Stimulated activated CD4-positive, alpha-beta T cell treated with anti-CD3 and anti-CD28 coated beads, TNF-alpha, amount 100 ng/mL, for 48 hours (primary cell): ENCODE measurements around the gene DIPK1B.

Experiments
- DNase-seq, 3 donors: peaks; one replicate each; pipeline ENCODE4 v3.0.0-alpha.2; 2020; ENCODE audit warnings: low read depth in 3 of 3

The DIPK1B gene

DNA sequence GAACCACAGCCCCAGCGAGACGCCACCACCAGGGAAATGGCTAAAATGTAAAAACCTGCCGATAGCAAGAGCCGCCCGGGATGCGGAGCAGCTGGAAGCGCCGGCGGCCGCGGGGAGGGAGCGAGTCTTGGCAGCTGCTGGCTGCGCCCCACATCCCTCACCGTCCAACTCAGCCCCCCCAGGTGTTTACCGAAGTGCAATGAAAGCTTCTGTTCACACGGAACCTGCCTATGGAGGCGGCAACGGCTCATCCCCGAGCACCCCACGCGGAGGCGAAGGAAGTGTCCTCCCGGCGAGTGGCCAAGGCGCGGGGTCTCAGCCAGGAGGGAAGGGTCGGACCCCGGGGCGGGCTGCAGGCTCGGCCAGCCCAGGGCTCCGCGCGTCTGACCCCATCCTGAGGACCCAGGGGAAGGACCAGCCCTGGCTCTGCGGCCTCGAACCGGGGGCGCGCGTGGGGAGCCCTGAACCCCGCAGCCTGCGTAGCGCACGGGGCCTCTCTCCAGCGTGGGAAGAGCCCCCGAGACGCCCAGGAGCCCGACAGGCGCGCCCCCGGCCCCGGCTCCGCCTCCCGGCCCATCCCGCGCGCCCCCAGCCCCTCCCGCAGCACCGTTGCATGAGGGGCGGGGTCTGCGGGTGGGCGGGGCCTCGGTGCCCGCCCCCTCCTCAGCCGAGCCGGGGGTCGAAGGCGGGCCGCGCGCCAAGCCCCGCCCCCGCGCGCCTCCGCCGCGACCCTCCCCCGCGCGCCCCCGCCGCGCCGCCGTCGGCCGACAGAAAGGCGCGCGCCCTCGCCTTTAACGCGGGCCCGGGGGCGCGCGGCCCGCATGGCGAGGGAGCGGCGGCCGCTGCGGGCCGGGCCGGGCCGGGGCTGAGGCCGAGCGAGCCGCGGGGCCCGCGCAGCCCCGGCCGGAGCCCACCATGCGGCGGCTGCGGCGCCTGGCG is at the start of gene DIPK1B:
DIPK1B (plus strand) TSS at position 822 of the 939 bp plus-strand sequence; CDS start at position 916, 94 bp downstream.
- DNase-seq: no peak

DNA sequence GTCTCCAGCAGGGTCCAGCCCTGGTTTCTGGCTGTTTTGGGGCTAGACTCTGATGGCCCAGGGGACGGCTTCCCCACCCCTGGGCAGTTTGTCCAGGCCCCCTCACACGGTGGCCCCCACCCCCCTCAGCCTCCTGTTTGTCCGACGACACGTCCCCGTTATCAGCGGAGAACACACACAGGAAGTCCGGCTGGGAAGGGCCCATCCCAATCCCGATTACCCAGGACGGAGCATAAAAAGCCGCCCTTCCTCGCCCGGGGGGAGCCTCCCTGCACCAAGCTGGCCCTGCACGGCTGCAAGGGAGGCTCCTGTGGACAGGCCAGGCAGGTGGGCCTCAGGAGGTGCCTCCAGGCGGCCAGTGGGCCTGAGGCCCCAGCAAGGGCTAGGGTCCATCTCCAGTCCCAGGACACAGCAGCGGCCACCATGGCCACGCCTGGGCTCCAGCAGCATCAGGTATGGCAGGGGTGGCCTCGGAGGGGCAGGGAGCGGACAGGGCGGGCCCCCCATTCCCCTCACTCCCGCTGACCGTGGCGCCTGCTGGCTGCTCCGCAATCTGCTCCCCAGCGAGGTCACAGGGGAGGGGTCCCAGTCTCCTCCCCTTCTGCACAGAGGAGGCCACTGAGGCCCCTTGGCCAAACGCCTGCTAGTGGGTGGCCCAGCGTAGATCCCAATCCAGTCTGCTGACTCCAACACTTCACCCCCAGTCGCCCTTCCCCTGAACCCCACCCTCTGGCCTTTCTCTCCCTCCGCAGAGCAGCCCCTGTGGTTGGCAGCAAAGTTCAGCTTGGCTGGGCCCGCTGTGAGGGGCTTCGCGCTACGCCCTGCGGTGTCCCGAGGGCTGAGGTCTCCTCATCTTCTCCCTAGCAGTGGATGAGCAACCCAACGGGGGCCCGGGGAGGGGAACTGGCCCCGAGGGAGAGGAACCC is 49.5 kb upstream of the DIPK1B start, which contains the start of gene EGFL7:
EGFL7 (plus strand) TSS at position 261 of the 926 bp plus-strand sequence. CDS start 5,367 bp downstream, outside the sequence.
- DNase-seq: no peak

DNA sequence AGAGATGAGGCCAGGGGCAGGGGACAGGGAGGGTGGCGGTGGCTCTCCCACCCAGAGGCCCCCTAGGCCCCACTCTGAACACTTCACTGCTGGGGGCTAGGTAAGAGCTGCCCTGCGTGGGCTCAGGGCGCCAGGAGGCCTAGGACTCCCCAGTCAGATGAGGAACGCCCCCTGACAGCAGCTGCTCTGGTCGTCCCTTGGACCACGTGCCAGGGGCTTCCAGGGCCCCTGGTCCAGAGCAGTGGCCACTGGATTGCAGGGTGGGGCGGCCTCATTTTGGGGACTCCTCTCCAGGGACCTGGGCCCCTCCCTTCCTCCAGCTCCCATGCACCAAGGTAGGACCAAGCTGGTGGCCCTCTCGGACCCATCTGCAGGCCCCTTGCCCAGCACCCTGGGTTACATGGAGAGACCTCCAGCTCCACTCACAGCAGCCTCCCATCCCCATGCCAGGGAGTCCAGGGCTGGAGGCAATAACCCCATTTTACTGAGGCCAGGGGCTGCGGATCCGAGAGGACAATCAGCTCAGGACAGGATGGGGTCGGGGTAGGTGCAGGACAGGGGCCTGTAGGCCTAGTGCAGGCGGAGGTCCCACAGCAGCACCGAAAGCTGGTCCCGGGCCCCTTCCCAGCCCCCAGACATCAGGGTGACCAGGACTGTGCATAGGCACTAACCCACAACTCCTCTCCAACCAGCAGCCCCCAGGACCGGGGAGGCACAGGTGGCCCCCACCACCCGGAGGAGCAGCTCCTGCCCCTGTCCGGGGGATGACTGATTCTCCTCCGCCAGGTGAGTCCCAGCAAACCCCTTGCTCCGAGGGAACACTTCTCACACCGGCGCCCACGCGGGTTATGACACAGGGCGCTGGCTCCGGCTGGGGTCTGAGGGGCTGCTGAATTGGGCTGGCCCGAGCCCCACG is 48.1 kb upstream of the DIPK1B start:
- DNase-seq: no peak

DNA sequence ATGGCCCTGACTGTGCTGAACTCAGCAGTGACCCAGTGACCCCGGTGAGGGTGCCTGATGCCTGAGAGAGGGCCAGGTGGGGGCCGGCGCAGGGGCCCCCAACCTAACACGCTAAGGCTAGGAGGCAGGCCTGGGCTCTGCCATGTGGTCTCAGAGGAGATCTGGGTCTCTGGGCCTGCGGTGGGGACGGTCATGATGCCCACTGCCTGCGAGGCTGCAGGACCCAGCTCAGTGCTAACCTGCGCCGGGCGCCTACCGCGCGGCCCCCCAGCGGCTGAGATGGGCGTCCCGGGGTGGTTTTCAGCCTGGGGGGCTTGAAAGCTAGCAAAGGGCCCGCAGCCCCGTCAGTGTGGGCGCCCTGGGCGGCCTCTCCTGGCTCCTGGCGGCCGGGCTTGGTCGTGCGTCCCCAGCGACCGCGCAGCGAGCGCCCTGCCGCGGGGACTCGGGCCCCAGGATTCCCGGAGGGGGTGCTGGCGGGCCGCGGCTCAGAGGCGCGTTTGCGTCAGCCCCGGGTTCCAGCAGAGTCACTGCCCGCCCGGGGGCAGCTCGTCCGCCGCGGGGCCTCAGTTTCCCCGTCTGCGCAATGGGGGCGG is 47.2 kb upstream of the DIPK1B start:
- no peak for DNase-seq

DNA sequence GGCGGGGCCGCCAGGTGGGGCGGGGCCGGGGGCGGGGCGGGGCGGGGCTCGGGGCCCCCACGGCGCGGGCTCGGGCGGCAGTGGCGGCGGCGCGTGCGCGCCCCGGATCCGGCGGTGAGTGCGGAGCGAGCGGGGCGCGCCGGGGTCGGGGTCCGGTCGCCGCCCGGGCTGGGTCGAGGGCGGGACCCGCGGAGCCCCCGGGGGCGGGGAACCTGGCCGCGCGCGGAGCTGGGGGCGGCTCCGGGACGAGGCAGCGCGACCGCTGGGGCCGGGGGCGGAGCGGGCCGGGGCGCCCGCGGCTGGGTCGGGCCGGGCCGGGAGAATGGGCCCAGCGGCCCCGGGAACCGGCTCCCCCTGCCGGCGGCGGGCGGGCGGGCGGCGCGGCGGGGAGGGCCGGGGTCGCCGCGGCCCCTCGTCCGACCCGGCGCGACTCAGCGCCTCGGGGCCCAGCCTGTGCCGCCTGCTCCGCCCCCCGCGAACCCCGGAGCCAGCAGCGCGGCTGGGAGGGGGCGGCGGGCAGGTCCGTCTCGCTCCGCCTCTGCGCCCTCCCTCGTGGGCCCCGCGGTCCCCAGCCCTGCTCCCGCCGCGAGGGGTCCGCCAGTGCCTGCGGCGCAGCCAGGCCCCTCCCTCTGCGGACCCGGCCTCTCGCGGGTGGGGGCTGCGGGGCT is 46.5 kb upstream of the DIPK1B start:
- no peak for DNase-seq

DNA sequence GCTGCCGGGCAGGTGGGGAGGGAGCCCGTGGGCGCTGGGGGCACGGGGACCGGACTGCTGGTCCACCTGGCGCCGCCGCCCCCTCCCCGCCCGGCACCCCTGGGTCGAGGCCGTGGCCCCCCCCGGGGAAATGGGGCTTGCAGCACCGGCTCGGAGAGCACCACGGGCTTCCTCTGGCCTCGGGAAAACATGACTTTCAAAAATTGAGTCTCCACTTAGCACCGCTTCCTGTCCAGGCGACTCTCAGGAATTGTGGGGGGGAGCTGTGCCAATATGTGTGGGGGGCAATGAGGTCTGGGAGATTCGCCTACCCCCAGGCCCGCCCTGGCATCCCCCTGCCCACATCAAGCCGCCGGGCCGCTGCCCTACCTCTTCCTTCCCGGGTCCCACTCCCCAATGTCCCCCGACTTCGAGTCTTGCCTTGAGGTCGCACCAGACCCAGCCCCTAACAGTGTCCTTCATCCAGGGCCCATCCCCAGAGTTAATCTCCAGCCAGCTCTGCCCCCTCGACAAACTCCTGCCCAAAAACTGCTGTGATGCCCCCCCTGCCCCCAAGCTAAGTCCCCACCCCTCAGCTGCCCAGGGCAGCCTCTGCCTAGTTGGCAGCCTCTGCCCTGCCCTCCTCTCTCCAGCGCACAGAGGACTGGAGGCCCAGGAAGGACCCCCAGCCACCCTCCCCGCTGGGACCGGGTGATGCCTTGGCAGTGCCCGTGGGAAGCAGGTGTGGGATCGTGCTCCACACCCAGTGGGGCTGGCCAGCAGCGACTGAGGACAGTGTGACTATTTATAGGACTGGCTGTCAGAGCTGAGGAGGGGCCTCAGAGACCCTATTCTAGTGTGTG is 45.8 kb upstream of the DIPK1B start:
- DNase-seq: no peak

DNA sequence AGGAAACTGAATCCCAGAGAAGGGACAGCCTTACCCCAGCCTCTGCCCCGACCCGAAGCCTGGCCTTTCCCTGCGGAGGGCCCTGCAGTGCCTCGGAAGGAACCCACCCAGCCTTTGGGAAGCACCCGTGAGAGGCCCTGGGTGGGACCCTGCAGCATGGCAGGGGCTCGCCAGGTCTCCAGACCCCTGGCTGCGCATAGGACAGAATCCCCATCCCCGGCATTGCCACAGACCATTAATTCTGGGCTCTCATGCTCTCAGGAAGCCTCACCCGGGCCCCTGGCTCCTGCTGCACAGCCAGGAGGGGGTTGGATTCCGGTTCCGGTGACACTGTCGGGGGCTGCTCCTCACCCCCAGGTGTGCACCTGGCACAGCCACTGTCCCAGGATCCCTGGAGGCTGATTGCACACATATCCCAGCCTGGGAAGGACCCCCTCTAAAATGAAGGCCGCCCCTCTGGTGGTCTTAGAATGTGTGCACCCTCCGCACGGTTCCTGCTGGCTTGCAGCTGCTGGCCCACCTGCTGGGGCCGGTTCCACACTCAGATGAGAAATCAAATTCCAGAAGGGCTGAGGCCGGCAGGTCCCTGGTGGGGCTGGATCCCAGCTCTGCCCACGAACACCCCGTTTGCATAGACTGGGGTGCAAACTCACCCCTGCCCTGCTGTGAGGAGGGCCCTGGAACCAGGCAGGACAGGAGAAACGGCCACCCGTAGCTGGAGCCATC is 45.0 kb upstream of the DIPK1B start:
- no peak for DNase-seq

DNA sequence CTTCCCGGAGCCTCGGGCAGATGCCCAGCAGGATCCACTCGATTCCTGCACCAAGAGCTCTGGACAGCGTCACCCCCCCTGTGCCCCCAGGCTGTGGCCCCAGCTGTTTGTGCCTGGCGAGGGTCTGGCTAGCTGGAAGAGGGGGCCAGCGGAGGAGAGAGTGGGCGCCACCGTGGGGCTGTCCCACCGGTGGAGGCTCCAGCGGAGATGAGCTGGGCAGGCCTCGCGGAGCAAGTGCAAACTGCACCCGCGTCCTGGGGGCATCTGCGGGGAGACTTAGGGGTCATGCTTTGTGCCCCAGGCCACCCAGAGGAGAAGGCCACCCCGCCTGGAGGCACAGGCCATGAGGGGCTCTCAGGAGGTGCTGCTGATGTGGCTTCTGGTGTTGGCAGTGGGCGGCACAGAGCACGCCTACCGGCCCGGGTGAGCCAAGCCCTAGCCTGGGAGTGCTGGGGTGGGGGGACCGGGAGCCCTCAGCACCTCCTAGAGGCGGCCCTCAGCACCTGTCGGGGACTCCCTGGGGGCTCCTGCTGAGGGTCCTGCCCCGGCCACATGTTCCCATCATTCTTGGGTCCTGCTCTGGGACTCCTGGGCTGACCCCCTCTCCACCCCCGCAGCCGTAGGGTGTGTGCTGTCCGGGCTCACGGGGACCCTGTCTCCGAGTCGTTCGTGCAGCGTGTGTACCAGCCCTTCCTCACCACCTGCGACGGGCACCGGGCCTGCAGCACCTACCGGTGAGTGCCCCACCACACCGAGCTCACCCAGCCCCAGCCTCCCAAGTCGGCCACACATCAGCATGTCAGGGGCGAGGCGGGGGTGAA is 44.2 kb upstream of the DIPK1B start:
- DNase-seq: no peak

DNA sequence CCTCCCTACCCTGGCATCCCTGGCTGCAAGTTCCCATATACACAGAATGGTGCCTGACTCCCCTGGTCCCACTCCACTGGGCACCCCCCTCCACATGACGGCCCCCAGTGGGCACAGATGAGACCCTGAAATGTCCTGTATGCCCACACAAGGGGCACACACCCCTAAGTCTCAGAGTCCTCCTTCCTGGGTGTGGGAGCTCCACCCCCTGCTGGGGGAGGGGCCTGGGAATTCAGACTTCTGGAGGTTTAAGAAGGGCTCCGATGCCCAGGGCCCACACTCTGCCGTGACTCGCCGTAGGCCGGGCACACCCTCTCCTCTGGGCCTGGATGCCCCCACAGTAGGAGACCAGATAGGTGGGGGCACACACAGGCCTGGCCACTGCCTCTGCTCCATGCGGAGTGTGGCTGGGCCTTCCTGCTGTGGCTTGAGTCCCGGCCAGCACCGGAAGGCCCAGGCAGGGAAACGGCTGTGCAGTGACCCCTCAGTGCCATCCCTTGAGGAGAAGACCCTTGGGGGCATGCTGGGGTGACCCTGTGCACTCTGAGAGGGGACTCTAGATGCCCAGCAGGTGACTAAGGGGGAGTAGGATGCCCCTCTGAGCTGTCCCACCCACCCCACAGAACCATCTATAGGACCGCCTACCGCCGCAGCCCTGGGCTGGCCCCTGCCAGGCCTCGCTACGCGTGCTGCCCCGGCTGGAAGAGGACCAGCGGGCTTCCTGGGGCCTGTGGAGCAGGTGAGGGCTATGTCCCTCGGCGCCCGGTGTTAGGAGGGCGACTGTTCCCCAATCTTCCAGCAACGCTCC is 43.2 kb upstream of the DIPK1B start:
- DNase-seq: no peak

DNA sequence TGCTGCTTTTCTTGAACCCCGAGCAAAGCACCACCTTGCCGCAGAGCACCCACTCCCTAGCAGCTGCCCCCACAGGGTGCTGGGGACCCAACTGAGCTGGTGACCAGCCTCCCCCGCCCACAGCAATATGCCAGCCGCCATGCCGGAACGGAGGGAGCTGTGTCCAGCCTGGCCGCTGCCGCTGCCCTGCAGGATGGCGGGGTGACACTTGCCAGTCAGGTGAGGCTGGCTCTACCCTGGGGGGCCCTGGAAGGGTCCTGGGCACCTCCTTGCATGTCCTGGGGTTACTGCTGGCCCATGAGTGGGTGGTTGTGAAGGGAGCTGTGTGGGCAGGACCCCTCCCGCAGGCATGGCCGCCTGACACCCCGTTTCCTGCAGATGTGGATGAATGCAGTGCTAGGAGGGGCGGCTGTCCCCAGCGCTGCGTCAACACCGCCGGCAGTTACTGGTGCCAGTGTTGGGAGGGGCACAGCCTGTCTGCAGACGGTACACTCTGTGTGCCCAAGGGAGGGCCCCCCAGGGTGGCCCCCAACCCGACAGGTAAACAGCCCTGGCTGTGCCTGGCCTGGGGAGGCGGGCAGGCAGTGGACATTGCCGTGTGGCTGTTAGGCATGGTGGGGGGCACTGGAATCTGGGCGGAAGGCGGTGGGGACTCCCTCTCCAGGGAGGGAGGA is 42.4 kb upstream of the DIPK1B start:
- DNase-seq: no peak

DNA sequence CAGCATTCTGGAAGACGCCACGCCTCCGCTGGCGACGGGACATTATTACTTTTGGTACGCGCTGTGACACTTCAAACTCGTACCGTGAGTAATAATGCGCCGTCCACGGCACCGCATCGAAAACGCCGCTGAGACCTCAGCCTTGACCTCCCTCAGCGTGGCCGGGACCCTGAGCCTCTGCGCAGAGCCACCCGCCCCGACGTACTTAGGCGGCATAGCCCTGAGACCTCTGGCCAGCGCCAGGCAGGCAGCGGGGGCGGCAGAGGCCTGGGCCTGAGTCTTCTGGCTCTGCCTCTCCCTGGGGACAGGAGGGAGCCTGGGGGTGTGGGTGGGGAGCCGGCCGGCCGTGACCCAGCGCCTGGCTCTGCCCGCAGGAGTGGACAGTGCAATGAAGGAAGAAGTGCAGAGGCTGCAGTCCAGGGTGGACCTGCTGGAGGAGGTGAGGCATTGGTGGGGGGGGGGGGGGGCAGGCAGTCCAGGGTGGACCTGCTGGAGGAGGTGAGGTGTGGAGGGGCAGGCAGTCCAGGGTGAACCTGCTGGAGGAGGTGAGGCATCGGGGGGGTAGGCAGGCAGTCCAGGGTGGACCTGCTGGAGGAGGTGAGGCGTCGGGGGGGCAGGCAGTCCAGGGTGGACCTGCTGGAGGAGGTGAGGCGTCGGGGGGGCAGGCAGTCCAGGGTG is 41.7 kb upstream of the DIPK1B start:
- DNase-seq: no peak

DNA sequence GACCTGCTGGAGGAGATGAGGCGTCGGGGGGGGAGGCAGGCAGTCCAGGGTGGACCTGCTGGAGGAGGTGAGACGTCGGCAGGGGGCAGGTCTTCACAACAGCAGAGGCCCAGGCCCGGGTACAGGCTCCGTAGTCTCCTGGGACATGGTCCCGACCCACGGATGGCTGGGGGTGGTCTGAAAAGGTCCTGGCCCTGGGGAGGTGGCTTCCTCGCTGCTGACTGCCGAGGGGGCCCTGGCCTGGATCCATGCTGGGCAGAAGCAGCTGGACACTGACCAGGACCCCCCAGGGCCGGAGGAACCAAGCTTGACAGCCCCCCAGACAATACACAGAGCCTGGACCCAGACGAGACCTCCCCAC is 41.1 kb upstream of the DIPK1B start:
- no peak for DNase-seq

DNA sequence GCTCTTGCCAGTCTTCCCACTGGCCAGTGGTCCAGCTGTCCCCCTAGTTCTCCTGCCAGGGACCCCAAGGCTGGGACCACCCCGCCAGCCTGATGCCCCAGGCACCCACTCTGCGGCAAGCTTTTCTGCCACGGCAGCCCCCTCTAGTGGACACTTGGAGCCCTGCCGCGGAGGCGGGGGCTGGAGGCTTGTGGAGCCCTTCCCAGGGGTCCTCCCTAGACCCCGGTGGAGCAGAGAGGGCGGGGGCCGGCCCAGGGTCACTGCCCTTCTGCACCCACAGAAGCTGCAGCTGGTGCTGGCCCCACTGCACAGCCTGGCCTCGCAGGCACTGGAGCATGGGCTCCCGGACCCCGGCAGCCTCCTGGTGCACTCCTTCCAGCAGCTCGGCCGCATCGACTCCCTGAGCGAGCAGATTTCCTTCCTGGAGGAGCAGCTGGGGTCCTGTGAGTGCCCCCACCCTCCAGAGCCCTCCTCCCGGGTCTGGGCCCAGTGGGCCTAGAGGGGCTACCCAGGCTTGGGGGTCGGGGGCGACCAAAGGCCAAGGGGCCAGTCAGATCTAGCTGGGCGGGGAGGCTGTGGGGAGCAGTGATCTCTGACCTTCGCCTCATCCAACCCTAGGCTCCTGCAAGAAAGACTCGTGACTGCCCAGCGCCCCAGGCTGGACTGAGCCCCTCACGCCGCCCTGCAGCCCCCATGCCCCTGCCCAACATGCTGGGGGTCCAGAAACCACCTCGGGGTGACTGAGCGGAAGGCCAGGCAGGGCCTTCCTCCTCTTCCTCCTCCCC is 40.5 kb upstream of the DIPK1B start:
- DNase-seq: no peak

DNA sequence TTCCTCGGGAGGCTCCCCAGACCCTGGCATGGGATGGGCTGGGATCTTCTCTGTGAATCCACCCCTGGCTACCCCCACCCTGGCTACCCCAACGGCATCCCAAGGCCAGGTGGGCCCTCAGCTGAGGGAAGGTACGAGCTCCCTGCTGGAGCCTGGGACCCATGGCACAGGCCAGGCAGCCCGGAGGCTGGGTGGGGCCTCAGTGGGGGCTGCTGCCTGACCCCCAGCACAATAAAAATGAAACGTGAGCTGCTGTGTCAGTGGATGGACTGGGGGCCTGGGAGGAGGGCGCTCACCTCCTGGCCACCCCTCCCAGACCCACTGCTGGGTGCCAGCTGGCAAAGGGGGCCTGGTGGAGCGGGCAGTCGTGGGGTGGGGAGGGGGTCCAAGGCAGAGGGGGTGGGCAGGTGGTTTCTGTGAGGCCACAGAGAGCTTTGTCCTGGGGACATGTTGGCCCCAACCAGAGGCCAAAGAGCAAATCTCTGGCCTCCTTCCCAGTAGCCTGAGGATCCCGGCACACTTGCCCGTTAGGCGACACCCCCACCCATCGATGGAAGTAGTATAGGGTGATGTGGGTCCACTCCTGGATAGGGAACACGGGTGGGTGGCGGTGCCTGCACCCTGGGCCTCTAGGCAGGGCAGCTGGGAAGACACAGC is 39.8 kb upstream of the DIPK1B start:
- DNase-seq: no peak
